T-cell (primary cell): ENCODE data around the gene CCDC158. TPM values are rescaled to one million over a fixed set of nuclear protein-coding genes. Genes with fewer than 3 reads are reported as not detected.
"Not testable (repeated sequence)": the region's sequence is repeated elsewhere in the genome, so short reads cannot be mapped to it uniquely, and the experiment has no call there.

Experiments used
- ATAC-seq, 4 experiments: fragments of 200-7000 bp in 3 of 4; fragments of 150-1000 bp in 1 of 4; cut with Tn5 transposase; replicated peaks in 1 of 4; 1 replicate in 3 of 4; 2 replicates in 1 of 4; pipeline ENCODE4 v1.10.0; 2021; ENCODE audit warnings: moderate library complexity in 3 of 4, mild to moderate bottlenecking in 2 of 4, moderate number of reproducible peaks in 1 of 4
- CTCF ChIA-PET, 2 donors: fragments of 300-600 bp; sonication (Branson Sonifier 250); formaldehyde crosslinking; loops; one replicate each; lab custom pipeline; 2022; ENCODE audit warnings: antibody characterized with exemption in 2 of 2; lab: Charles Lee
- POLR2A ChIA-PET, 2 donors: fragments of 300-600 bp; sonication (Branson Sonifier 250); formaldehyde crosslinking; loops; one replicate each; lab custom pipeline; 2022; ENCODE audit warnings: antibody characterized with exemption in 2 of 2; lab: Charles Lee
- DNase-seq, 35 experiments: peaks; one replicate each; pipeline versions ENCODE4 v3.0.0 to v3.0.0-alpha.2; 2013 to 2023
- H3K27ac ChIP-seq: one replicate; pipeline ENCODE4 v1.5.1; 2013; ENCODE audit warnings: low read length
- H3K27me3 ChIP-seq, 2 experiments: replicated peaks in 1 of 2; 1 replicate in 1 of 2; 2 replicates in 1 of 2; pipeline versions ENCODE4 v1.6.1 to v1.7.0; 2013; ENCODE audit warnings: low read length in 1 of 2, mixed read lengths in 1 of 2; ENCODE audit not compliant: control insufficient read depth in 2 of 2, insufficient read depth in 2 of 2; ENCODE audit errors: extremely low read depth in 1 of 2
- H3K36me3 ChIP-seq, 2 donors: 1 replicate in 1 of 2; 2 replicates in 1 of 2; pipeline versions ENCODE4 v1.6.1 to v1.7.0; 2013; ENCODE audit warnings: low read length in 1 of 2; ENCODE audit not compliant: control insufficient read depth in 2 of 2, insufficient read depth in 1 of 2; ENCODE audit errors: extremely low read depth in 1 of 2
- H3K4me1 ChIP-seq, 2 experiments: 1 replicate in 1 of 2; 2 replicates in 1 of 2; pipeline versions ENCODE4 v1.6.1 to v1.7.0; 2013; ENCODE audit warnings: low read length in 2 of 2, mixed read lengths in 1 of 2; ENCODE audit not compliant: insufficient read depth in 2 of 2, control insufficient read depth in 1 of 2; ENCODE audit errors: extremely low read depth in 1 of 2
- H3K4me3 ChIP-seq, 2 donors: 1 replicate in 1 of 2; 2 replicates in 1 of 2; pipeline versions ENCODE4 v1.5.1 to v1.7.0; 2013; ENCODE audit warnings: mild to moderate bottlenecking in 2 of 2, low read length in 1 of 2, moderate library complexity in 1 of 2; ENCODE audit not compliant: control insufficient read depth in 1 of 2; ENCODE audit errors: extremely low read depth in 1 of 2
- H3K9me3 ChIP-seq: 2 replicates; pipeline ENCODE4 v1.7.0; 2013
- H3K27ac Mint-ChIP-seq, 2 donors: one replicate each; pipeline ENCODE4 v1.8.0; 2020 to 2021; ENCODE audit warnings: mild to moderate bottlenecking in 2 of 2, mixed read lengths in 2 of 2
- H3K27me3 Mint-ChIP-seq, 2 donors: one replicate each; pipeline ENCODE4 v1.8.0; 2021 to 2022; ENCODE audit warnings: mixed read lengths in 2 of 2
- H3K36me3 Mint-ChIP-seq: one replicate; pipeline ENCODE4 v1.8.0; 2021; ENCODE audit warnings: mixed read lengths
- H3K4me1 Mint-ChIP-seq, 3 donors: one replicate each; pipeline ENCODE4 v1.8.0; 2020 to 2022; ENCODE audit warnings: mixed read lengths in 3 of 3, mild to moderate bottlenecking in 1 of 3
- H3K4me3 Mint-ChIP-seq, 3 donors: one replicate each; pipeline ENCODE4 v1.8.0; 2020 to 2022; ENCODE audit warnings: mild to moderate bottlenecking in 3 of 3, mixed read lengths in 3 of 3, moderate library complexity in 3 of 3
- H3K9me3 Mint-ChIP-seq, 3 donors: one replicate each; pipeline ENCODE4 v1.8.0; 2020 to 2022; ENCODE audit warnings: mixed read lengths in 3 of 3
- WGBS: methylation state at CpG from one replicate; pipeline ENCODE4 v1.1.5; 2013; ENCODE audit warnings: missing lambda C conversion rate; ENCODE audit not compliant: insufficient coverage; 5-methylcytosine and 5-hydroxymethylcytosine counted together
- total RNA-seq, 35 experiments: library from RNA in 6 of 35; stranded (reverse) in 6 of 35; fragments of 120-200 nt in 1 of 35; gene quantifications; one replicate each; pipeline versions ENCODE4 v1.2.1 to v1.2.4 and lab custom pipeline; 2013 to 2026

The CCDC158 gene
- total RNA-seq, 5 donors from 2014 or later (not counting 1 experiment from before 2014, with no cell fraction given): not detected

GRCh38 chr4:76458297-76458696, 37.4 kb upstream of the CCDC158 start:
- Mint-ChIP-seq H3K27me3 (peaks cover 17 to 25% of the 10 kb centered on the region in 2 donors), H3K27ac (no peak overlapping the region), H3K9me3 (peaks cover 7% of the 10 kb centered on the region in 3 donors), H3K4me1 (no peaks in the 10 kb centered on the region), H3K36me3 (no peaks in the 10 kb centered on the region), H3K4me3 (no peak overlapping the region)
- H3K4me1 ChIP-seq: no peaks in the 10 kb centered on the region
- no peak overlapping the region for H3K27ac ChIP-seq
- H3K27me3 ChIP-seq: no peaks in the 10 kb centered on the region
- ATAC-seq (no peak), DNase-seq (no peak)
- no peaks in the 10 kb centered on the region for H3K9me3 ChIP-seq
- no peak overlapping the region for H3K4me3 ChIP-seq
- CTCF ChIA-PET: no interaction called here
- H3K36me3 ChIP-seq: no peaks in the 10 kb centered on the region
- no CpG with 5 or more reads among the region's 2 CpGs for WGBS
- POLR2A ChIA-PET: no interaction called here

DNA sequence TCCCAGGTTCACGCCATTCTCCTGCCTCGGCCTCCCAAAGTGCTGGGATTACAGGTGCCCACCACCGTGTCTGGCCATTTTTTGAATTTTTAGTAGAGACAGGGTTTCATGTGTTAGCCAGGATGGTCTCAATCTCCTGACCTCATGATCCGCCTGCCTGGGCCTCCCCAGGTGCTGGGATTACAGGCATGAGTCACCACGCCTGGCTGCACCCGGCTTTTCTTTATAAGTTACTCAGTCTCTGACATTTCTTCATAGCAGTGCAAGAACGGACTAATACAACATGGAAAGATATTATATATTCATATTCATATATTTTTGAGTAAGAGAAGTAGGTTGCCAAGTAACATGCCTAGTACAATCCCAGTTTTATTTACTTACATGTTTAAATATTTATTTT, 36.9 kb upstream of the CCDC158 start:
- DNase-seq: no peak
- Histone ChIP-seq H3K9me3 (no peaks in the 10 kb centered on the region), H3K36me3 (no peaks in the 10 kb centered on the region), H3K4me1 (no peaks in the 10 kb centered on the region), H3K27me3 (no peaks in the 10 kb centered on the region), H3K27ac (no peak overlapping the region), H3K4me3 (no peak overlapping the region)
- no peak for ATAC-seq
- peaks cover 3% of the 10 kb centered on the region in 3 donors for H3K9me3 Mint-ChIP-seq
- H3K4me1 Mint-ChIP-seq: no peaks in the 10 kb centered on the region
- ChIA-PET POLR2A (no interaction called here), CTCF (no interaction called here)
- H3K36me3 Mint-ChIP-seq: no peaks in the 10 kb centered on the region
- 93% methylated on average over 2 of the region's 7 CpGs for WGBS
- H3K27ac Mint-ChIP-seq: no peak overlapping the region
- H3K27me3 Mint-ChIP-seq: peaks cover 17 to 24% of the 10 kb centered on the region in 2 donors
- no peak overlapping the region for H3K4me3 Mint-ChIP-seq

DNA sequence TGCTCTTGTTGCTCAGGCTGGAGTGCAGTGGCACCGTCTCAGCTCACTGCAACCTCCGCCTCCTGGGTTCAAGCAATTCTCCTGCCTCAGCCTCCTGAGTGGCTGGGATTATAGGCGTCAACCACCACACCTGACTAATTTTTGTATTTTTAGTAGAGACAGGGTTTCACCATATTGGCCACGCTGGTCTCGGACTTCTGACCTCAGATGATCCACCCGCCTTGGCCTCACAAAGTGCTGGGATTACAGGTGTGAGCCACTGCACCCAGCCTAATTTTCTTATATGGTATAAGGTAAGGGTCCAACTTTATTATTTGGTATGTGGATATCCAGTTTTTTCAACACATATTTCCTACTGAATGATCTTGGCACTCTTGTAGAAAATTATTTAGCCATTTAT, 33.1 kb upstream of the CCDC158 start:
- H3K4me3 Mint-ChIP-seq, H3K27ac Mint-ChIP-seq, POLR2A ChIA-PET, H3K27ac ChIP-seq, H3K4me3 ChIP-seq, H3K36me3 Mint-ChIP-seq, H3K9me3 ChIP-seq, H3K4me1 ChIP-seq, CTCF ChIA-PET, H3K9me3 Mint-ChIP-seq, H3K27me3 ChIP-seq, H3K4me1 Mint-ChIP-seq, DNase-seq, ATAC-seq, H3K36me3 ChIP-seq: not testable (repeated sequence)
- WGBS: no CpG with 5 or more reads among the region's 6 CpGs
- H3K27me3 Mint-ChIP-seq: peaks cover 9 to 28% of the 10 kb centered on the region in 2 donors

DNA sequence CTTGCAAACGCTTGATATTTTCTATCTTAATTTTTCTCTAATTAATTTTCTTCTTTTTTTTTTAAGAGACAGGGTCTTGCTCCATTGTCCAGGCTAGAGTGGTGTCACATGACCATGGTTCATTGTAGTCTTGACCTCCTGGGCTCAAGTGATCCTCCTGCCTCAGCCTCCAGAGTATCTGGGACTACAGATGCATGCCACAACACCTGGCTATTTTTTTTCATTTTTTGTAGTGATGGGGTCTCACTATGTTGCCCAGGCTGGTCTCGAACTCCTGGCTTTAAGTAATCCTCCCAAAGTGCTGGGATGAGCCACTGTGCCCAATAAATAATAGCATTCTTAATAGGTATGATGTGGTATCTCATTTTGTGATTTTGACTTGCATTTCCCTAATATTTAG, 32.3 kb upstream of the CCDC158 start:
- Mint-ChIP-seq H3K4me1 (no peaks in the 10 kb centered on the region), H3K9me3 (no peaks in the 10 kb centered on the region), H3K27ac (no peak overlapping the region), H3K27me3 (peaks cover 15 to 25% of the 10 kb centered on the region in 2 donors), H3K36me3 (no peaks in the 10 kb centered on the region), H3K4me3 (no peak overlapping the region)
- ATAC-seq (no peak), DNase-seq (no peak)
- Histone ChIP-seq H3K36me3 (no peaks in the 10 kb centered on the region), H3K27me3 (no peaks in the 10 kb centered on the region), H3K4me3 (no peak overlapping the region), H3K4me1 (no peaks in the 10 kb centered on the region), H3K9me3 (no peaks in the 10 kb centered on the region), H3K27ac (no peak overlapping the region)
- ChIA-PET POLR2A (no interaction called here), CTCF (no interaction called here)
- no CpG with 5 or more reads among the region's 2 CpGs for WGBS

DNA sequence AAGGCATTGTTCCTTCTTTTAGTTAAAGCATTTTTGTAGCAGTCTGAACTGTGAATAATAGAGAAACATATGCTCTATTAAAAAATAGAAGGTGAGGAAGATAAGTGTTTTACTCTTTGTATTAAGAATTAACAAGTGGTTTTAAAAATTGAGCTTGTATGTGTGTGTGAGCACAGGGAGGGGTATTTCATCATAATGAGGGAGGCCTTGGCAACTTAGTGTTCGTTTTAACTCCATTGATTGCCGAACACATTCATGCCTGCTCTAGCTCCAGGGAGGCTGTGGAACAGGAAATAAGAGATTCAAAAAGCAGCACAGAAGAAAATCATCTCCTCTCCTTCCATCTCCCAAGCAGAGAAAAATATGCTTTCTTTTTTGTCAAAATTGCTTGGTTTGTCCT, 28.9 kb upstream of the CCDC158 start:
- ATAC-seq: no peak
- no peaks in the 10 kb centered on the region for H3K4me1 Mint-ChIP-seq

GRCh38 chr4:76449362-76449767, 28.4 kb upstream of the CCDC158 start:
- H3K4me3 ChIP-seq: no peak overlapping the region
- H3K9me3 ChIP-seq: no peaks in the 10 kb centered on the region
- H3K4me1 ChIP-seq: no peaks in the 10 kb centered on the region
- H3K27ac ChIP-seq: no peak overlapping the region
- POLR2A ChIA-PET: no interaction called here
- H3K27me3 Mint-ChIP-seq: peaks cover 6 to 16% of the 10 kb centered on the region in 2 donors
- no peaks in the 10 kb centered on the region for H3K36me3 Mint-ChIP-seq
- no peaks in the 10 kb centered on the region for H3K4me1 Mint-ChIP-seq
- H3K27me3 ChIP-seq: peaks cover 0 to 3% of the 10 kb centered on the region in 2 experiments
- no peak overlapping the region for H3K4me3 Mint-ChIP-seq
- no peak overlapping the region for H3K27ac Mint-ChIP-seq
- WGBS: 50% methylated on average over 1 of the region's 3 CpGs
- no peak for DNase-seq
- H3K9me3 Mint-ChIP-seq: no peaks in the 10 kb centered on the region
- ATAC-seq: no peak
- no peaks in the 10 kb centered on the region for H3K36me3 ChIP-seq
- CTCF ChIA-PET: no interaction called here

More for the DNA sequence above, 28.9 kb upstream of the CCDC158 start:
- Mint-ChIP-seq H3K36me3 (no peaks in the 10 kb centered on the region), H3K27ac (no peak overlapping the region), H3K9me3 (no peaks in the 10 kb centered on the region), H3K27me3 (peaks cover 6 to 18% of the 10 kb centered on the region in 2 donors), H3K4me3 (no peak overlapping the region)
- CTCF ChIA-PET: no interaction called here
- POLR2A ChIA-PET: no interaction called here
- no peaks in the 10 kb centered on the region for H3K36me3 ChIP-seq
- H3K9me3 ChIP-seq: no peaks in the 10 kb centered on the region
- no peak overlapping the region for H3K27ac ChIP-seq
- no CpG with 5 or more reads among the region's 2 CpGs for WGBS
- no peak for DNase-seq
- peaks cover 0 to 3% of the 10 kb centered on the region in 2 experiments for H3K27me3 ChIP-seq
- H3K4me3 ChIP-seq: no peak overlapping the region
- H3K4me1 ChIP-seq: no peaks in the 10 kb centered on the region

- WGBS: 64% methylated on average over 2 of the region's 3 CpGs
Measured at GRCh38 chr4:76448211-76448610, 27.3 kb upstream of the CCDC158 start.

More at GRCh38 chr4:76448211-76448610, 27.3 kb upstream of the CCDC158 start:
- no peaks in the 10 kb centered on the region for H3K9me3 Mint-ChIP-seq
- no peaks in the 10 kb centered on the region for H3K36me3 Mint-ChIP-seq
- H3K4me1 Mint-ChIP-seq: no peaks in the 10 kb centered on the region
- no peaks in the 10 kb centered on the region for H3K9me3 ChIP-seq
- ATAC-seq (no peak), DNase-seq (no peak)
- no peak overlapping the region for H3K4me3 Mint-ChIP-seq
- peaks cover 0 to 3% of the 10 kb centered on the region in 2 experiments for H3K27me3 ChIP-seq
- no peaks in the 10 kb centered on the region for H3K36me3 ChIP-seq
- H3K4me1 ChIP-seq: no peaks in the 10 kb centered on the region
- H3K27ac Mint-ChIP-seq: no peak overlapping the region
- no peak overlapping the region for H3K27ac ChIP-seq
- H3K4me3 ChIP-seq: no peak overlapping the region
- H3K27me3 Mint-ChIP-seq: peaks cover 9% of the 10 kb centered on the region in 2 donors
- POLR2A ChIA-PET: no interaction called here
- CTCF ChIA-PET: interaction anchor here in 1 of 2 donors (0.5 kb wide), 1 partner anchor 18 kb away, joined by 3 read pairs; no protein-coding TSS in a partner anchor
